Lung (tissue), 12 donors: ENCODE results near the gene PPME1. TPM values are rescaled to one million over a fixed set of nuclear protein-coding genes. Genes with fewer than 3 reads are reported as not detected.

Source experiments
- ATAC-seq: fragments of 200-7000 bp; cut with Tn5 transposase; one replicate; pipeline ENCODE4 v1.9.1; 2020; ENCODE audit warnings: moderate number of reproducible peaks; ENCODE audit not compliant: insufficient read depth, low FRiP score
- DNase-seq, 3 donors: peaks; one replicate each; pipeline ENCODE4 v3.0.0-alpha.2; 2013 to 2017
- H3K27ac ChIP-seq, 2 donors: one replicate each; pipeline ENCODE4 v1.5.1; 2013; ENCODE audit warnings: mild to moderate bottlenecking in 2 of 2, moderate library complexity in 2 of 2, control low read depth in 1 of 2, inconsistent platforms in 1 of 2, low read depth in 1 of 2, low read length in 1 of 2
- H3K27me3 ChIP-seq, 3 donors: one replicate each; pipeline ENCODE4 v1.5.1; 2013; ENCODE audit warnings: low read length in 2 of 3; ENCODE audit not compliant: control insufficient read depth in 3 of 3, insufficient read depth in 3 of 3
- H3K36me3 ChIP-seq, 4 donors: one replicate each; pipeline ENCODE4 v1.5.1; 2013; ENCODE audit warnings: low read length in 4 of 4, mild to moderate bottlenecking in 1 of 4, moderate library complexity in 1 of 4; ENCODE audit not compliant: control insufficient read depth in 4 of 4, insufficient read depth in 4 of 4
- H3K4me1 ChIP-seq, 5 donors: one replicate each; pipeline ENCODE4 v1.5.1; 2013; ENCODE audit warnings: low read length in 5 of 5, mild to moderate bottlenecking in 2 of 5, moderate library complexity in 1 of 5; ENCODE audit not compliant: control insufficient read depth in 5 of 5, insufficient read depth in 5 of 5
- H3K4me3 ChIP-seq: one replicate; pipeline ENCODE4 v1.5.1; 2013; ENCODE audit warnings: mild to moderate bottlenecking, control low read depth, moderate library complexity
- H3K9ac ChIP-seq, 2 donors: one replicate each; pipeline ENCODE4 v1.5.1; 2013; ENCODE audit warnings: low read length in 2 of 2, control low read depth in 1 of 2; ENCODE audit not compliant: insufficient read depth in 1 of 2
- H3K9me3 ChIP-seq, 4 donors: one replicate each; pipeline ENCODE4 v1.5.1; 2013; ENCODE audit warnings: low read length in 3 of 4, mild to moderate bottlenecking in 1 of 4, moderate library complexity in 1 of 4; ENCODE audit not compliant: control insufficient read depth in 4 of 4, insufficient read depth in 3 of 4
- WGBS, 2 donors: extraction: QIAGEN DNeasy Blood & Tissue Kit; methylation state at CpG; one replicate each; pipeline ENCODE4 v1.1.7; 2013; 5-methylcytosine and 5-hydroxymethylcytosine counted together
- polyA plus RNA-seq, 2 donors: library from polyadenylated mRNA; stranded (reverse); fragments of 200-250 nt; gene quantifications; one replicate each; pipeline ENCODE4 v1.2.1, GENCODE V29; 2013
- total RNA-seq, 2 donors: library from RNA; depleted of rRNA in 1 of 2; stranded (reverse); fragments of >200 nt in 1 of 2; gene quantifications; one replicate each; pipeline ENCODE4 v1.2.1, GENCODE V29; 2014 to 2021
- TF ChIP-seq, protein P1 (sequence below): IDR thresholded peaks from 2 replicates; pipeline ENCODE4 v1.5.1; 2012; ENCODE audit warnings: mild to moderate bottlenecking; ENCODE audit errors: control extremely low read depth, extremely low read depth
- donor health status: control.
- donor health status: control.
- donor health status: Bipolar disorder and iron deficiency.
- donor health status: healthy.
- donor health status: DM: yes; HTN: yes; CAD: no.

Gene PPME1
- total and polyA plus RNA-seq, 4 donors: 22.4 to 37.7 (median 29.7) TPM

- peaks cover 2 to 10% (median 3%) of the 10 kb centered on the region in 4 donors for H3K36me3 ChIP-seq
- H3K4me1 ChIP-seq: peaks cover 0 to 6% (median 0%) of the 10 kb centered on the region in 5 donors
- no peaks in the 10 kb centered on the region for H3K9me3 ChIP-seq
- H3K9ac ChIP-seq: no peak overlapping the region
- WGBS, 2 donors: 98 to 99% methylated on average over 4 of the region's 4 CpGs
- no peaks in the 10 kb centered on the region for H3K27me3 ChIP-seq
- no peak for DNase-seq
- TF ChIP-seq, protein P1, sequence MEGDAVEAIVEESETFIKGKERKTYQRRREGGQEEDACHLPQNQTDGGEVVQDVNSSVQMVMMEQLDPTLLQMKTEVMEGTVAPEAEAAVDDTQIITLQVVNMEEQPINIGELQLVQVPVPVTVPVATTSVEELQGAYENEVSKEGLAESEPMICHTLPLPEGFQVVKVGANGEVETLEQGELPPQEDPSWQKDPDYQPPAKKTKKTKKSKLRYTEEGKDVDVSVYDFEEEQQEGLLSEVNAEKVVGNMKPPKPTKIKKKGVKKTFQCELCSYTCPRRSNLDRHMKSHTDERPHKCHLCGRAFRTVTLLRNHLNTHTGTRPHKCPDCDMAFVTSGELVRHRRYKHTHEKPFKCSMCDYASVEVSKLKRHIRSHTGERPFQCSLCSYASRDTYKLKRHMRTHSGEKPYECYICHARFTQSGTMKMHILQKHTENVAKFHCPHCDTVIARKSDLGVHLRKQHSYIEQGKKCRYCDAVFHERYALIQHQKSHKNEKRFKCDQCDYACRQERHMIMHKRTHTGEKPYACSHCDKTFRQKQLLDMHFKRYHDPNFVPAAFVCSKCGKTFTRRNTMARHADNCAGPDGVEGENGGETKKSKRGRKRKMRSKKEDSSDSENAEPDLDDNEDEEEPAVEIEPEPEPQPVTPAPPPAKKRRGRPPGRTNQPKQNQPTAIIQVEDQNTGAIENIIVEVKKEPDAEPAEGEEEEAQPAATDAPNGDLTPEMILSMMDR: no peak
- ATAC-seq: no peak
- H3K27ac ChIP-seq: no peak overlapping the region
- no peak overlapping the region for H3K4me3 ChIP-seq
Observed at GRCh38 chr11:74225565-74225964, 54.5 kb downstream of the PPME1 start.

DNA sequence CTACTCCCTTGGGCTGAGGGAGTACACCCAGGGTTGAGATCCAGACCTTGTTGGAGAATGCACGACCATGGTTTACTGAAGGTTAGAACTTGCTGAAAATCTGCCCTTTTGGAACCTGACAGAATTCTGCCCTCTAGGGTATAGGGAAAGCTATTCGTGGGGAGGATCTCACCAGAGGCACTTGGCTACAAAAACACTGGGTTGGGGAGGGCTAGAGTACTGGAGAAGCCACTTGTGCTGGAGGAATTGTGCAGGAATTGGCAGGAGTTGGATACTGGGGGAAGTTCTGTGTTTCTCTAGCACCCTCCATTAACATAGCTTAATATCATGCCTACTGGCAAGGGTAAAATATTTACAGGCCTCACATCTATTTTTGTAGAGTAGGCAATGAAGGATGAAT, 55.8 kb downstream of the PPME1 start:
- Histone ChIP-seq H3K9me3 (no peaks in the 10 kb centered on the region), H3K36me3 (peaks cover 8 to 11% (median 9%) of the 10 kb centered on the region in 4 donors), H3K4me3 (no peak overlapping the region), H3K27me3 (no peaks in the 10 kb centered on the region), H3K4me1 (peaks cover 0 to 6% (median 0%) of the 10 kb centered on the region in 5 donors), H3K9ac (no peak overlapping the region), H3K27ac (no peak overlapping the region)
- TF ChIP-seq, protein P1: no peak
- WGBS, 2 donors: 70 to 81% methylated on average over 2 of the region's 2 CpGs
- no peak for ATAC-seq
- DNase-seq: no peak

GRCh38 chr11:74232311-74232950, 61.3 kb downstream of the PPME1 start:
- TF ChIP-seq, protein P1: no peak
- no peak overlapping the region for H3K9ac ChIP-seq
- 85 to 91% methylated on average over 6 of the region's 6 CpGs for WGBS, 2 donors
- H3K9me3 ChIP-seq: no peaks in the 10 kb centered on the region
- no peaks in the 10 kb centered on the region for H3K4me1 ChIP-seq
- peaks cover 11 to 28% (median 15%) of the 10 kb centered on the region in 4 donors for H3K36me3 ChIP-seq
- no peak for ATAC-seq
- no peaks in the 10 kb centered on the region for H3K27me3 ChIP-seq
- no peak for DNase-seq
- no peak overlapping the region for H3K27ac ChIP-seq
- no peak overlapping the region for H3K4me3 ChIP-seq
